K562 (cell line): ENCODE measurements around the gene SLC25A42. TPM values are rescaled to one million over a fixed set of nuclear protein-coding genes. Genes with fewer than 3 reads are reported as not detected.
A peak's percentile ranks its signal among the peaks of the same experiment; 100 is the strongest.

Experiments used
- CBX3 ChIP-seq, 2 experiments: IDR thresholded peaks; 1 replicate in 1 of 2; 2 replicates in 1 of 2; pipeline ENCODE4 v1.6.1; 2012; ENCODE audit warnings: inconsistent platforms in 2 of 2, low read length in 2 of 2, borderline replicate concordance in 1 of 2, control low read depth in 1 of 2
- DEAF1 ChIP-seq: fragments of 450-650 bp; formaldehyde crosslinking; IDR thresholded peaks from 2 replicates; pipeline ENCODE4 v1.4.0; 2020; ENCODE audit warnings: mild to moderate bottlenecking, moderate library complexity
- DNMT1 ChIP-seq: fragments of 450-650 bp; IDR thresholded peaks from 2 replicates; pipeline ENCODE4 v1.6.1; 2016; ENCODE audit warnings: antibody characterized with exemption, mild to moderate bottlenecking
- E2F6 ChIP-seq, 2 experiments: IDR thresholded peaks; 2 replicates each; pipeline ENCODE4 v1.6.1; 2011; ENCODE audit warnings: borderline replicate concordance in 1 of 2, control low read depth in 1 of 2, low read depth in 1 of 2, low read length in 1 of 2, mild to moderate bottlenecking in 1 of 2, mixed read lengths in 1 of 2, moderate library complexity in 1 of 2; ENCODE audit not compliant: insufficient read depth in 1 of 2, insufficient read length in 1 of 2, poor library complexity in 1 of 2, severe bottlenecking in 1 of 2; ENCODE audit errors: extremely low read depth in 1 of 2
- ERF ChIP-seq: fragments of 450-650 bp; formaldehyde crosslinking; IDR thresholded peaks from 2 replicates; pipeline ENCODE4 v1.4.0; 2020; ENCODE audit warnings: mild to moderate bottlenecking, mixed read lengths
- FOXO4 ChIP-seq: fragments of 450-650 bp; formaldehyde crosslinking; IDR thresholded peaks from 2 replicates; pipeline ENCODE4 v1.4.0; 2020; ENCODE audit warnings: mild to moderate bottlenecking, moderate library complexity
- GATAD2A ChIP-seq: fragments of 450-650 bp; IDR thresholded peaks from 2 replicates; pipeline ENCODE4 v1.6.1; 2017
- ILF3 ChIP-seq: fragments of 450-650 bp; IDR thresholded peaks from 2 replicates; pipeline ENCODE4 v1.6.1; 2018; ENCODE audit warnings: antibody characterized with exemption, mild to moderate bottlenecking, moderate library complexity, borderline replicate concordance
- MTA3 ChIP-seq: fragments of 450-650 bp; formaldehyde crosslinking; IDR thresholded peaks from 2 replicates; pipeline ENCODE4 v1.6.1; 2017; ENCODE audit warnings: mild to moderate bottlenecking, borderline replicate concordance
- MYNN ChIP-seq, 2 experiments: sonication (generic); formaldehyde crosslinking in 1 of 2; IDR thresholded peaks; 2 replicates each; pipeline versions ENCODE4 v1.5.0 to v1.6.1; 2016 to 2020; ENCODE audit warnings: antibody characterized with exemption in 1 of 2, missing genetic modification reagents in 1 of 2
- NR2C2 ChIP-seq, 2 experiments: fragments of 200-800 bp in 1 of 2; sonication (Bioruptor generic) in 1 of 2; sonication (generic) in 1 of 2; formaldehyde crosslinking in 1 of 2; IDR thresholded peaks; 2 replicates each; pipeline versions ENCODE4 v1.6.1 to v1.8.0; 2016 to 2022; ENCODE audit warnings: mild to moderate bottlenecking in 1 of 2, missing compliant biosample characterization in 1 of 2, missing genetic modification characterization in 1 of 2, missing genetic modification reagents in 1 of 2
- POLR2G ChIP-seq: fragments of 200-400 bp; formaldehyde crosslinking; IDR thresholded peaks from 2 replicates; pipeline ENCODE4 v1.6.1; 2017; ENCODE audit warnings: low read depth, mild to moderate bottlenecking, antibody characterized with exemption, low read length, moderate library complexity
- SIN3A ChIP-seq, 2 experiments: fragments of 150-350 bp in 1 of 2; IDR thresholded peaks; 2 replicates each; pipeline ENCODE4 v1.6.1; 2011 to 2016; ENCODE audit warnings: borderline replicate concordance in 2 of 2, low read depth in 2 of 2, low read length in 2 of 2, mild to moderate bottlenecking in 2 of 2, moderate library complexity in 2 of 2; ENCODE audit not compliant: control insufficient read depth in 1 of 2
- SIN3B ChIP-seq: fragments of 450-650 bp; IDR thresholded peaks from 2 replicates; pipeline ENCODE4 v1.6.1; 2017; ENCODE audit warnings: low read depth, mild to moderate bottlenecking, moderate library complexity
- TFE3 ChIP-seq: fragments of 450-650 bp; formaldehyde crosslinking; IDR thresholded peaks from 2 replicates; pipeline ENCODE4 v1.4.0; 2020; ENCODE audit warnings: mild to moderate bottlenecking, mixed read lengths
- THRA ChIP-seq: fragments of 450-650 bp; IDR thresholded peaks from 2 replicates; pipeline ENCODE4 v1.6.1; 2017; ENCODE audit warnings: mild to moderate bottlenecking, moderate library complexity
- TRIM24 ChIP-seq, 2 experiments: fragments of 450-650 bp; IDR thresholded peaks; 2 replicates each; pipeline ENCODE4 v1.6.1; 2016
- ZNF224 ChIP-seq: sonication (generic); formaldehyde crosslinking; IDR thresholded peaks from 2 replicates; pipeline ENCODE4 v1.8.0; 2022; ENCODE audit warnings: mild to moderate bottlenecking, missing genetic modification reagents
- polyA plus RNA-seq, 8 experiments: library from polyadenylated mRNA; depleted of rRNA in 4 of 8; stranded (reverse) in 5 of 8; unstranded in 3 of 8; fragments of >200 nt; fragmentation: Nextera tagmentation in 2 of 8; fragmentation: Illumina TruSeq in 1 of 8; extraction: Ambion mirVana in 2 of 8; extraction: Trizol in 1 of 8; gene quantifications; 2 replicates each; pipeline versions ENCODE4 v1.2.1 to v1.2.3, GENCODE V29; 2011 to 2014; ENCODE audit warnings: inconsistent platforms in 1 of 8, missing spikeins in 1 of 8
- total RNA-seq, 7 experiments: library from RNA; depleted of rRNA in 6 of 7; stranded (reverse); fragments of >200 nt in 6 of 7; fragmentation: Illumina TruSeq in 2 of 7; extraction: Trizol in 2 of 7; gene quantifications; 2 replicates each; pipeline versions ENCODE4 v1.2.1 to v1.2.3, GENCODE V29; 2011 to 2021; ENCODE audit warnings: low replicate concordance in 1 of 7

SLC25A42 gene
- total and polyA plus RNA-seq, 9 of the 15 experiments (the other 6 are each of a cell fraction or from before 2014, with no cell fraction given) = 0.59 to 32.2 (median 14.1) TPM

- TF ChIP-seq SIN3A (IDR thresholded peaks at IDR 0.05; ENCODE audit: borderline replicate concordance in 2 of 2, control insufficient read depth in 1 of 2, low read depth in 2 of 2, low read length in 2 of 2) (peak in 1 of 2 experiments; percentile 64; a peak in 1 of 4 replicates), MYNN (IDR thresholded peaks at IDR 0.05) (peak; percentile 50; the same call in 1 of the 2 replicates), MYNN (CRISPR knock-in tag; IDR thresholded peaks at IDR 0.05) (no peak), DEAF1 (CRISPR knock-in tag) (no peak), ILF3 (no peak), ZNF224 (CRISPR knock-in tag) (no peak), TFE3 (CRISPR knock-in tag) (no peak), FOXO4 (CRISPR knock-in tag) (no peak), CBX3 (IDR thresholded peaks at IDR 0.05; ENCODE audit: borderline replicate concordance in 1 of 2, low read length in 2 of 2) (no peak), TRIM24 (IDR thresholded peaks at IDR 0.05) (peak in 1 of 2 experiments; percentile 53; a peak in 2 of 4 replicates), SIN3B (no peak), GATAD2A (no peak), THRA (no peak), NR2C2 (CRISPR knock-in tag; IDR thresholded peaks at IDR 0.05) (0 out of 2 replicates have a peak, but pooled peaks have one; percentile 14), NR2C2 (tag; IDR thresholded peaks at IDR 0.05) (peak; percentile 82), DNMT1 (no peak), ERF (CRISPR knock-in tag) (no peak), E2F6 (IDR thresholded peaks at IDR 0.05; ENCODE audit: borderline replicate concordance in 1 of 2, extremely low read depth in 1 of 2, insufficient read depth in 1 of 2, insufficient read length in 1 of 2, low read depth in 1 of 2, low read length in 1 of 2, poor library complexity in 1 of 2, severe bottlenecking in 1 of 2) (peak; percentile 90 to 94), MTA3 (peak; percentile 67; the same call in 1 of the 2 replicates), POLR2G (peak; percentile 77)
Observed at GRCh38 chr19:19105365-19106055, 41.7 kb downstream of the SLC25A42 start (continued).
